DND-41 (cell line): Measurements from ENCODE around the gene FAS.

Source experiments
- ATAC-seq: fragments of 200-7000 bp; cut with Tn5 transposase; 3 replicates; pipeline ENCODE4 v1.9.1; 2021; ENCODE audit warnings: low read depth; ENCODE audit not compliant: insufficient read depth
- DNase-seq: peaks from one replicate; pipeline ENCODE4 v3.0.0-alpha.2; 2020
- H2AFZ ChIP-seq: 2 replicates; pipeline ENCODE4 v1.6.0; 2012; ENCODE audit warnings: low read depth, low read length
- H3K27ac ChIP-seq: 2 replicates; pipeline ENCODE4 v1.5.1; 2012; ENCODE audit warnings: low read length, inconsistent platforms
- H3K27me3 ChIP-seq: fragments of 200-600 bp; sonication (generic); 2 replicates; pipeline ENCODE4 v1.6.0; 2012; ENCODE audit warnings: low read length, mild to moderate bottlenecking, inconsistent platforms; ENCODE audit not compliant: insufficient read depth, poor library complexity
- H3K36me3 ChIP-seq: 2 replicates; pipeline ENCODE4 v1.5.1; 2012; ENCODE audit warnings: low read length, inconsistent platforms; ENCODE audit not compliant: insufficient read depth
- H3K4me1 ChIP-seq: 2 replicates; pipeline ENCODE4 v1.5.1; 2012; ENCODE audit warnings: mild to moderate bottlenecking, low read length; ENCODE audit not compliant: insufficient read depth
- H3K4me2 ChIP-seq: 2 replicates; pipeline ENCODE4 v1.6.0; 2012; ENCODE audit warnings: mild to moderate bottlenecking, moderate library complexity, low read length, inconsistent platforms; ENCODE audit not compliant: insufficient read depth
- H3K4me3 ChIP-seq, 2 experiments: fragments of 200-600 bp in 1 of 2; shearing (Covaris generic) in 1 of 2; 2 replicates each; pipeline ENCODE4 v1.5.1; 2012 to 2016; ENCODE audit warnings: inconsistent platforms in 2 of 2, low read length in 2 of 2, mild to moderate bottlenecking in 2 of 2, low read depth in 1 of 2, moderate library complexity in 1 of 2
- H3K79me2 ChIP-seq: 2 replicates; pipeline ENCODE4 v1.6.0; 2012; ENCODE audit warnings: low read length, inconsistent platforms; ENCODE audit not compliant: insufficient read depth
- H3K9ac ChIP-seq: 2 replicates; pipeline ENCODE4 v1.6.0; 2012; ENCODE audit warnings: low read depth, mild to moderate bottlenecking, inconsistent platforms, low read length, moderate library complexity
- H3K9me3 ChIP-seq: 2 replicates; pipeline ENCODE4 v1.5.1; 2012; ENCODE audit warnings: low read length, moderate library complexity, mild to moderate bottlenecking, inconsistent platforms; ENCODE audit not compliant: insufficient read depth, severe bottlenecking
- H4K20me1 ChIP-seq: 2 replicates; pipeline ENCODE4 v1.6.0; 2012; ENCODE audit warnings: low read length; ENCODE audit not compliant: insufficient read depth
- EZH2 ChIP-seq: IDR thresholded peaks from 3 replicates; pipeline ENCODE4 v1.6.1; 2012; ENCODE audit warnings: borderline replicate concordance, low read depth, mild to moderate bottlenecking, moderate library complexity, low read length, inconsistent platforms; ENCODE audit not compliant: severe bottlenecking
- TF ChIP-seq, protein P1 (sequence below): IDR thresholded peaks from 2 replicates; pipeline ENCODE4 v1.5.1; 2012; ENCODE audit warnings: borderline replicate concordance, low read length, moderate library complexity, mild to moderate bottlenecking; ENCODE audit not compliant: poor library complexity, severe bottlenecking; ENCODE audit errors: extremely low read depth

The FAS gene

DNA sequence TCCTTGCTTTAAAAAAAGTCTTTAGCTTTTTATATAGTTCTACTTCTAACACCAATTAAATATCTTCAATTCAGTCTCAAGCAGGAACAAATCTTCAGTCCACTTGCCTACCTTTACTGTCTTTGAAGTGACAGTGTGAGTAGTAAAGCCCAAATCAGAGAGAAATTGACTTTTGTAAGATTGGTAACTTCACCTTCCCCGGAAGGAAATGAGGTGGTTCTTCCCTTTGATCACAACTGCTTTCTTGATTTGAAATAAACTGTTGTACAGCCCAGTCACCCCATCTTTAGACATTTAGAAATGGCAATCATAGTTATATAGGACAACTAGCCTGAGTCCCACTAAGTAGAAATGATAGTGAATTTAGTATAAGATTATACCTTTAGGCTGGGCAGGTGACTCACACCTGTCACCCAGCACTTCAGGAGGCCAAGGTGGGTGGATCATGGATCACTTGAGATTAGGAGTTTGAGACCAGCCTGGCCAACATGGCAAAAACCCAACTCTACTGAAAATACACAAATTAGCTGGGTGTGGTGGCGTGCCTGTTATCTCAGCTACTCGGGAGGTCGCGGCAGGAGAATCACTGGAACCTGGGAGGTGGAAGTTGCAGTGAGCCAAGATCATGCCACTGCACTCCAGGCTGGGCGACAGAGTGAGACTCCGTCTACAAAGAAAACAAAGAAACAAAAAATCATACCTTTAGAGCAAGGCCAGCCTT is 4.7 kb downstream of the FAS start:
- no peak overlapping the region for H3K4me3 ChIP-seq
- H3K4me2 ChIP-seq, result no peak overlapping the region
- peaks cover 27% of the 10 kb centered on the region for H3K4me1 ChIP-seq
- H3K79me2 ChIP-seq, result no peaks in the 10 kb centered on the region
- no peak for TF ChIP-seq EZH2
- TF ChIP-seq, protein P1, sequence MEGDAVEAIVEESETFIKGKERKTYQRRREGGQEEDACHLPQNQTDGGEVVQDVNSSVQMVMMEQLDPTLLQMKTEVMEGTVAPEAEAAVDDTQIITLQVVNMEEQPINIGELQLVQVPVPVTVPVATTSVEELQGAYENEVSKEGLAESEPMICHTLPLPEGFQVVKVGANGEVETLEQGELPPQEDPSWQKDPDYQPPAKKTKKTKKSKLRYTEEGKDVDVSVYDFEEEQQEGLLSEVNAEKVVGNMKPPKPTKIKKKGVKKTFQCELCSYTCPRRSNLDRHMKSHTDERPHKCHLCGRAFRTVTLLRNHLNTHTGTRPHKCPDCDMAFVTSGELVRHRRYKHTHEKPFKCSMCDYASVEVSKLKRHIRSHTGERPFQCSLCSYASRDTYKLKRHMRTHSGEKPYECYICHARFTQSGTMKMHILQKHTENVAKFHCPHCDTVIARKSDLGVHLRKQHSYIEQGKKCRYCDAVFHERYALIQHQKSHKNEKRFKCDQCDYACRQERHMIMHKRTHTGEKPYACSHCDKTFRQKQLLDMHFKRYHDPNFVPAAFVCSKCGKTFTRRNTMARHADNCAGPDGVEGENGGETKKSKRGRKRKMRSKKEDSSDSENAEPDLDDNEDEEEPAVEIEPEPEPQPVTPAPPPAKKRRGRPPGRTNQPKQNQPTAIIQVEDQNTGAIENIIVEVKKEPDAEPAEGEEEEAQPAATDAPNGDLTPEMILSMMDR, result no peak
- no peaks in the 10 kb centered on the region for H4K20me1 ChIP-seq
- no peaks in the 10 kb centered on the region for H3K36me3 ChIP-seq
- H3K27me3 ChIP-seq, result no peaks in the 10 kb centered on the region
- no peak for DNase-seq
- no peak overlapping the region for H3K27ac ChIP-seq
- H2AFZ ChIP-seq, result no peak overlapping the region
- no peak overlapping the region for H3K9ac ChIP-seq
- ATAC-seq, result no peak
- no peaks in the 10 kb centered on the region for H3K9me3 ChIP-seq

GRCh38 chr10:88996927-88997326 is 6.3 kb downstream of the FAS start:
- H3K4me1 ChIP-seq, result peaks cover 31% of the 10 kb centered on the region

GRCh38 chr10:88999625-89000024 is 9.0 kb downstream of the FAS start:
- Histone ChIP-seq H3K27me3 (no peaks in the 10 kb centered on the region), H3K9me3 (no peaks in the 10 kb centered on the region), H2AFZ (no peak overlapping the region), H3K27ac (no peak overlapping the region), H3K4me1 (peaks cover 12% of the 10 kb centered on the region), H3K79me2 (no peaks in the 10 kb centered on the region), H3K4me3 (no peak overlapping the region), H3K36me3 (no peaks in the 10 kb centered on the region), H3K9ac (no peak overlapping the region), H3K4me2 (no peak overlapping the region), H4K20me1 (no peaks in the 10 kb centered on the region)
- DNase-seq, result no peak
- no peak for ATAC-seq
- TF ChIP-seq, protein P1, result no peak
- TF ChIP-seq EZH2, result no peak

More at GRCh38 chr10:88996927-88997326, 6.3 kb downstream of the FAS start:
- no peaks in the 10 kb centered on the region for H3K27me3 ChIP-seq
- no peak overlapping the region for H2AFZ ChIP-seq
- H3K27ac ChIP-seq, result no peak overlapping the region
- TF ChIP-seq, protein P1, result no peak
- TF ChIP-seq EZH2, result no peak
- H3K4me3 ChIP-seq, result no peak overlapping the region
- H3K9ac ChIP-seq, result no peak overlapping the region
- no peaks in the 10 kb centered on the region for H3K9me3 ChIP-seq
- ATAC-seq (no peak), DNase-seq (no peak)
- no peaks in the 10 kb centered on the region for H4K20me1 ChIP-seq
- no peaks in the 10 kb centered on the region for H3K36me3 ChIP-seq
- no peaks in the 10 kb centered on the region for H3K79me2 ChIP-seq
- H3K4me2 ChIP-seq, result no peak overlapping the region
